ENCODE data around the gene CEP350.
"Not testable (repeated sequence)": the region's sequence is repeated elsewhere in the genome, so short reads cannot be mapped to it uniquely, and the experiment has no call there.

Gene CEP350

DNA sequence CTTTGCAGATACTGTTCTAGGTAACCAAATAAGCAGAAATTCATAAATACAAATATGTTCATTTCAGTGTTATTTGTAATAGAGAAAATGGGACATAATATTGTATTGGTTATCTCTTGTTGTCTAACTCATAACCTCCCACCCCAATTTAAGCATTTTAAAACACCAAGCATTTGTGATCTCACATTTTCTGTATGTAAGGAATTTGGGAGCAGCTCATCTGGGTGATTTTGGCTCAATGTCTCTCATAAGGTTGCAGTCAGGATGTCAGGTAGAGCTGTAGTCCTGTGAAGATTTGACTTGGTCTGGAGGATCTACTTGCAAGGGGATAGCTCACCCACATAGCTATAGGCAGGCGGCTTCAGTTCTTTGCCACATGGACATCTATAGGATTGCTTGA, 29.5 kb downstream of the CEP350 start:
- intact Hi-C loops (cut with DNase I) = no loop called here
- DNase-seq = no peak

DNA sequence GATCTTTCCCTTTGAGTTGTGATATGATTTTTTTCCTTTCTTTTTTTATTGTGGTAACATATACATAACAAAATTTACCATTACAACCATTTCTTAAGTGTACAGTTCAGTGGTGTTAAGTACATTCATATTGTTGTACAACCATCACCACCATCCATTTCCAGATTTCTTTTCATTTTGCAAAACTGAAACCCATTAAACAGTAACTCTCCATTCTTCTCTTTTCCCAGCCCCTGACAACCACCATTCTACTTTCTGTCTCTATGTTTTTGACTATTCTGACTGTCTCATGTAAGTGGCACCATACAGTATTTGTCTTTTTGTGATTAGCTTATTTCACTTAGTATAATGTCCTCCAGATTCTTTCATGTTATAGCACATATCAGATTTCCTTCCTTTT, 30.3 kb downstream of the CEP350 start:
- no peak for DNase-seq
- intact Hi-C loops (cut with DNase I) = no loop called here

DNA sequence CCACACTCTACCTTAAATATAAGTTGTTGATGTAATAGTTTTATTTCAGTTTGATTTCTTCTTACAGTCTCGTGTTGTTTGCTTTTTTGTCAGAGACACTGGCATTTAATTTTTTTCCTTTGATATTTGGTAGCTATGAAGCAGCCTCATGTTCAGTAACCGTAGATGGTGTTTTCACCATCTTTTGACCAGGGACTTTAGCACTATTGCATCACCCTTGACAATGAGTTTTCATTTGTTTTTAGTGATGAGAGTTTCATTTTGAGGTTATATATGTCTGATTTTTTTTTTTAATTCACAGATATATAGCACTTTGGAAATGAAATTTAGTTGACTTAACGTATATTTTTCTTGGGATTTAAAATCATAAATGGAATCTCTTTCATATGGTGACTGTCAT, 36.2 kb downstream of the CEP350 start:
- intact Hi-C loops (cut with DNase I) = no loop called here
- DNase-seq = no peak

DNA sequence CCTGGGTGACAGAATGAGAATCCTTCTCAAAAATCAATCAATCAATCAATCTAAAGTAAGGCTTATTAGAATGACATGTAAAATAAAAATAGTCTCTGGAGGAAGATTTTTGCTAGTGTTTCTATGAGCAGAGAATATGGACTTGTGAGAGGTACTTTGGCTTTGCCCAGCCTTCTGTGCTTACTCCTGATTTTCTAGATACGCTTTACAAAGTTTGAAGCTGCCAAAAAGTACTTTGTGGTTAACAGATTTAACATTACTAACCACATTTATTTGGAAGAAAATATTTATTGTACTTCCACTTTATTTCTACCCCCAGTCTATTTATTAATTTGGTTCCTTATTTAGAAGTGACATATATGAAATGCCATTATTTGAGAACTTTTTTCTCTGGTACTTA, 41.0 kb downstream of the CEP350 start:
- intact Hi-C loops (cut with DNase I) = no loop called here
- no peak for DNase-seq

DNA sequence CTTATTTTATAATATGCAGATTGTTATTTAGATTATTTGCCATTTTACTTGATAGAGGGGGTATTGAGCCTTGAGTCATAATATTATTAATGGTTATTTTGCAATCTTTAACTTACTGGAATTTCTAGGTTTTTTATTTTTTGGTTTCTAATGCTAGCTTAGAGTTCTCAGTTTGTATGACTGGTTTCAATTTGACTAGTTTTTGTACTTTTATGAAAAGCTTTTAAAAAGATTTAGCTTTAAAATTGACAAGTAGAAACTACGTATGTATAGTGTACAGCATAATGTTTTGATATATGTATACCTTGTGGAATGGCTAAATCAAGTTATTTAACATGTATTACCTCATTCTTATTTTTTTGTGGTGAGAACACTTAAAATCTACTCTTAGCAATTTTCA, 41.5 kb downstream of the CEP350 start:
- intact Hi-C loops (cut with DNase I) = no loop called here
- no peak for DNase-seq

DNA sequence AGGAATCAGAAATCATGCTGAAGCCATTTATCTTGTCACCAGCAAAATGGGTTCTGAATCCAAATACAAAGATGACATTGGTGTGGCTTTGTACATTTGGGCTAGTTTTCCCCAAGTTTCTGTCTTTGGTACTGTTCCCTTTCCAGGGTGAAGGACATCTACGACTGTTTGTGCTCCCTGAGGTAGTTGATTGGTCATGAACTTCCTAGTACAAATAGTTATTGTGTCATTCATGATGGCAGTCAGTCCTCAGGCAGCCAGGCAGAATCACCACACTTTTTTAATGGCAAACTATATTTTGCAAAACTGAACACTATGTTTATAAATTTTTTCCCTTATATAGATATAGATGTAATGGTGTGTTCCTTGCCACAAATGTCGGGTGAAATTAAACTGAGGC, 46.0 kb downstream of the CEP350 start:
- DNase-seq = no peak
- intact Hi-C loops (cut with DNase I) = no loop called here

DNA sequence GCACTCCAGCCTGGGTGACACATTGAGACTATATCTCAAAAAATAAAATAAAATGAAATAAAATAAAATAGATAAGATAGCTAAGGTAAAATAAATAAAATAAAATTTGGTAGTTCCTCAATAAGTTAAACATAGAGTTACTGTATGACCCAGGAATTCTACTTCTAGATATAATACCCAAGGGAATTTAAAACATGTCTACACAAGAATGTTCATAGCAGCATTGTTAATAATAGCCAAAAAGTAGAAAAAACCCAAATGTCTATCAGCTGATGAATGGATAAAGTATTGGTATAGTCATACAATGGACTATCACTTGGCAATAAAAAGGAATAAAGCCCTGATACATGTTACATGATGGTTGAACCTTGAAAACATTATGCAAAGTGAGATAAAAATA, 47.8 kb downstream of the CEP350 start:
- DNase-seq = no peak
- intact Hi-C loops (cut with DNase I) = no loop called here

DNA sequence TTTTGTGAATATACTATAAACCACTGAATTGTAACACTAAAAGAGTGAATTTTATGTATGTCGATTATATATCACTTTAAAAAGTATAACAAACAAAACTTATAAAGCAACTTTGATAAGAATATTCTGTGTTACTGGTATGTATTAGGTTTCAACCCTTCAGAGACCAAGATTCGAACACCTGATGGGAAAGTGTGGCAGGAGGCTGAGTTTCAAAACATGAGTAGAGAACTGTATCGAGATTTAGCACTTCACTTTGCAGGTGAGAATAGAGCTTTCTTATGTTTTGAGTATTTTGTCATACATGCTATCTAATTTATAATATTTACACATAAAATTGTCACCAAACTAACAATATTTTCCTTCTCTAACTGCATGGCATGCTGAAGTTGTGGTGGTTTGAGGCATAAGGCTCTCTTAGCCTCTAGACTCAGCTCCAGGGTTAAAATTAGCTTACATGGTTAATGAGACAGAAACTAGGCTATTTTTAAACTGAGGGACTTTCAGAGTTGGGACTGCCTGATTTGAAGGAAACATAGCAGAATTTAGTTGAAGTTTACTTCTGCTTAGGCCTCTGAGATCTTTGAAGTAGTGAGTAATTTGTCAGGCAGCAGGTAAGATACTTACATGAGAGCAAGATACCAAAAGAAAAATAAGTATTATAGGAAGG, 48.6 kb downstream of the CEP350 start:
- intact Hi-C loops (cut with DNase I) = no loop called here
- DNase-seq = no peak

DNA sequence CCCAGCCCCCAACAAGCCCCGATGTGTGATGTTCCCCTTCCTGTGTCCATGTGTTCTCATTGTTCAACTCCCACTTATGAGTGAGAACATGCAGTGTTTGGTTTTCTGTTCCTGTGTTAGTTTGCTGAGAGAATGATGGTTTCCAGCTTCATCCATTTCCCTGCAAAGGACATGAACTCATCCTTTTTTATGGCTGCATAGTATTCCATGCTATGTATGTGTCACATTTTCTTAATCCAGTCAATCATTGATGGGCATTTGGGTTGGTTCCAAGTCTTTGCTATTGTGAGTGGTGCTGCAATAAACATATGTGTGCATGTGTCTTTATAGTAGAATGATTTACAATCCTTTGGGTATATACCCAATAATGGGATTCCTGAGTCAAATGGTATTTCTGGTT, 52.2 kb downstream of the CEP350 start:
- DNase-seq; intact Hi-C loops (cut with DNase I): not testable (repeated sequence)

DNA sequence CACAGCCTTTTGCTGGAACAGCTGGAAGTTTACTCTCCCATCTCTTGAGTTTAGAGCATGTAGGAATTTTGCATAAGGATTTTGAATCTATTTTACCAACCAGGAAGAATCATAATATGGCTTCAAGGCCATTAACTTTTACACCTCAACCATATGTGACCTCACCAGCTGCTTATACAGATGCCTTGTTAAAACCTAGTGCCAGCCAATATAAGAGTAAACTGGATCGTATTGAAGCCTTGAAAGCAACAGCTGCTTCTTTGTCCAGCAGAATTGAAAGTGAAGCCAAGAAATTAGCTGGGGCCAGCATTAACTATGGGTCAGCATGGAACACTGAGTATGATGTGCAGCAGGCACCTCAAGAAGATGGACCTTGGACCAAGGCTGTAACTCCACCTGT, 65.4 kb downstream of the CEP350 start:
- intact Hi-C loops (cut with DNase I) = no loop called here
- DNase-seq = no peak

DNA sequence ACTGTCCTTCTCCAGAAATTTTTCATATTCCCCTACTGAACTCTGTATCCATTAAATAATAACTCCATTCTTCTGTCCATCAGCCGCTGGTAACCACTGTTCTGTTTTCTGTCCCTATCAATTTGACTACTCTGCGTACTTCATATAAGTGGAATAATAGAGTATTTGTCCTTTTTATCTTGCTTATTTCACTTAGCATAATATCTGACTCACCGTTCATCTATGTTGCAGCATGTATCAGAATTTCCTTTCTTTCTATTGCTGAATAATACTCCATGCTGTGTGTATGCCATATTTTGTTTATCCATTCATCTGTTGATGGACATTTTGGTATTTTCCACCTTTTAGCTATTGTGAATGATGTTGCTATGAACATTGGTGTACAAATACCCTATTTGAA, 71.9 kb downstream of the CEP350 start:
- intact Hi-C loops (cut with DNase I) = no loop called here
- DNase-seq = no peak

DNA sequence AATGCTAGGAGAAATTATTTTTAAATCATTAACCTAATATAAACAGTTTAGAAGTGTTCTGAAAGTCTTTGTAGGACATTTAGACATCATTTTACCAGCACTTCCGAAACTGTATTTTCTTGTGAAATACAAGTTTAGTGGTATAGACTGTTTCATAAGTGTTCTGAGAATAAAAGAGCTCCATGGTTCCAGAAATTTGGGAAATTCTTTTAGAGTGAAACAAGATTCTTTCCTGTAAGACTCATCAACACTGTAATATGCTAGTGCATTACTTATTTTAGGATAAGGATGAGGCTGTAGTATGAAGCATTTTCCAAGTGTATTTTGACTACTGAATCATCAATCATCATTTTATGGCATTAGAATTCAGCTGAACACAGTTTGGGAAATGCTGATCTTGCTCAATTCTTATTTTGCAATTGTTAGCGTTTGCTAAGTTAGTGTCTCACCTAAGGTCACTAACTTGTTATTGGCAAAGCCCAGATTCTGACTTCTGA, 73.4 kb downstream of the CEP350 start:
- DNase-seq = no peak
- intact Hi-C loops (cut with DNase I) = no loop called here

DNA sequence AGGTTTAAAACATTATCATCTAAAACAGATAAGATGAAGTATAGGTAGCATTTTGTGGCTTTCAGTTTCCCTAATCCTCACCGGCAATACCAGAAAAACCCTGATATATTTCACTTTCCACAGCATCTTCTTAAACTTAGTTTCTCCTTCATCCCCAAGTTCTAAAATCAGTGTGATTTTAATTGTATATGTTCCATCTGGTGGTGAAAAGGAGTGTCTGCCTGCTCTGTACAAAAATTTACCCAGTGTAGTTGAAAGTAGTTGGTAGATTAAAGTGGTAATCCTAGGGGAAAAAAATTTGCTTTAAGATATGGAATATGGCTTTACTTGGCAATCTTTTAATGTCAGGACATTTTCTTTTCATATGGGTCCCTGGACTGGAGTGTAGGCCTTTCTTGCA, 74.3 kb downstream of the CEP350 start:
- no peak for DNase-seq
- intact Hi-C loops (cut with DNase I) = no loop called here

DNA sequence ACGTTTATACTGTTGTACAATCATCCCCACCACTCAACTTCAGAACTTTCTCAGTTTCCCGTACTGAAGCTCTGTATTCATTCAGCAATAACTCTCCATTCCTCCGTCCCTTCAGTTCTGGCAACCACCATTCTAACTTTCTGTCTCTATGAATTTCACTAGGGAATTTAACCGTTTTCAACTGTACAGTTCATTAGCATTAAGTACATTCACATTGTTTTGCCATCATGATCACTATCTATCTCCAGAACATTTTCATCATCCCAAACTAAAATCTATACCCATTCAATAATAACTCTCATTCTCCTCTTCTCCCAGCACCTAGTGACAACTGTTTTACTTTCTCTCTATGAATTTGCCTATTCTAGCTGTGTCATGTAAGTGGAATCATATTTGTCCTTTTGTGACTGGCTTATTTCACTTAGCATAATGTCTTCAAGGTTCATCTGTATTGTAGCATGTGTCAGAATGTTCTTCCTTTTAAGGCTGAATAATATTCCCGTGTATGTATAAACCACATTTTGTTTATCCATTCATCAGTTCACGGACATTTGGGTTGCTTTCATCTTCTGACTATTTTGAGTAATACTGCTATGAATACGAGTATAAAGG, 75.0 kb downstream of the CEP350 start:
- intact Hi-C loops (cut with DNase I) = no loop called here
- no peak for DNase-seq

DNA sequence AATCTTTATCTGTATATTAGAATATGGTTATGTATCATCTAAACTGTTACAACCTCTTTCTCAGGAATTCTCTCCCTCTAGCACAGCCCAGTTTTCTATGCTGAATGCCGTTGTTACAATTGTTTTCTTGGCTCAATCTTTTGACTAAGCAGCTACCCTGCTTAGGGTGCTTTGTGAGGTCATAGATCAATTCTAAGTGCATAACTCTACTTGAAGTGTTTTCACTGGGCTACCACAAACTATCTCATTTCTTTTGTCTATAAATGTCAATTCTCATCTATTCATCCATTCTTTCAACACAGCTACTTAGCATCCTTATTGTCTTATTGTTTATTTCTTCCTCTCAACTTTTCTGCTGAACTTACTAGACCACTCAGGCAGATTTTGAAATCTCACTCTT, 77.1 kb downstream of the CEP350 start:
- DNase-seq = no peak
- intact Hi-C loops (cut with DNase I) = no loop called here

DNA sequence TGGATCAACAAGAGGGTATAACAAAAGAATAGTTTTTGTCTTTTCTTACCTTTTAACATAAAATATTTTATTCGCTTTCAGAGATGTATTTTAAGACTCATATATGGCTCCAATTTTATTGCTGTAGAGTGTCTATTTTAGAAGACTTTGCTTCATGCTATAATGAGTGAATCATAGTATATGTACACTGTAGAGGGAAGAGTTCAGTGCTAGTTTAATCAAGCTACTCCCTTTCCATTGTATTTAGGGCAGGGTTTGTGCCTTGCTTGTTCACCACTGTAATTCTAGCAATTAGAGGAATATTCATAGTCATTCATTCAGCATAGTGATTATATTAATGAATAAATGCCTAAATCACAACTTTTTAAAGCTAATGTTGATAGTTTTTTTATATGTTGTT, 78.8 kb downstream of the CEP350 start:
- intact Hi-C loops (cut with DNase I) = no loop called here
- DNase-seq = no peak

DNA sequence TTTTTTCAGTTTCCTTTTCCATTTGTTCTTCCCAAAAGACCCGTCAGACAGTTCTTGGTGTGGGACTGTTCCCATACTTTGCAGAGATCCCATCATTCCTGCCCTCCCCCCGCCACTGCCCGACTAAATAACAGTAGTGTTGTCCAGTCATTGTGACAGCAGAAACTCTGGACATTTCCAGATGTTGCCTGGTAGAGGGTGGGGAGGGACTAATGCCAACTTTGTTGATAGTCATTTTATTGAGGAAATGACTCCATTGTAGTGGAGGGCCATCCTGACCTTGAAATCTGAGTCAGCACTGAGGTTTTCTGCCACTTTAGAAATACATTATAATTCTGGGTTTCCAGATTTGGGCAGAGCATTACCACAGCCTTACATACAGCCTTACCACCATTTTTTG, 85.4 kb downstream of the CEP350 start:
- DNase-seq = peak in 4 of 10 donors; percentile 9 to 80 (median 34)
- intact Hi-C loops (cut with DNase I) = no loop called here

DNA sequence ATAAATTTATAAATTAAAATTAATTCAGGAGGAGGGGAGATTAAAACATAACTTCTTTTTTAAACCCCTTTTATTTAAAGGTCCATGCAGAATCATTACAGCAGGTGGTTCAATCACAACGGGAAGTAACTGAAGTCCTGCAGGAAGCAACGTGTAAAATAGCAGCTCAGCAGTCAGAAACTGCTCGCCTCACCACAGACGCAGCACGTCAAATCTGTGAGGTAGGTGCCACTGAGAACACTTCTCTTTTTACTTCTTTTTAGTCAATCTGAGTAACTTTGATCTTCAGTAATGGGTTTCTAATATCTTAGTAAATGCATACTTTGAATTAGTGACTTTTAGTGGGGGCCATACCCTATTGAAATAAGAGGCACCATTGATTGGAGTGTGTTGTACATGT, 87.0 kb downstream of the CEP350 start:
- no peak for DNase-seq
- intact Hi-C loops (cut with DNase I) = no loop called here

DNA sequence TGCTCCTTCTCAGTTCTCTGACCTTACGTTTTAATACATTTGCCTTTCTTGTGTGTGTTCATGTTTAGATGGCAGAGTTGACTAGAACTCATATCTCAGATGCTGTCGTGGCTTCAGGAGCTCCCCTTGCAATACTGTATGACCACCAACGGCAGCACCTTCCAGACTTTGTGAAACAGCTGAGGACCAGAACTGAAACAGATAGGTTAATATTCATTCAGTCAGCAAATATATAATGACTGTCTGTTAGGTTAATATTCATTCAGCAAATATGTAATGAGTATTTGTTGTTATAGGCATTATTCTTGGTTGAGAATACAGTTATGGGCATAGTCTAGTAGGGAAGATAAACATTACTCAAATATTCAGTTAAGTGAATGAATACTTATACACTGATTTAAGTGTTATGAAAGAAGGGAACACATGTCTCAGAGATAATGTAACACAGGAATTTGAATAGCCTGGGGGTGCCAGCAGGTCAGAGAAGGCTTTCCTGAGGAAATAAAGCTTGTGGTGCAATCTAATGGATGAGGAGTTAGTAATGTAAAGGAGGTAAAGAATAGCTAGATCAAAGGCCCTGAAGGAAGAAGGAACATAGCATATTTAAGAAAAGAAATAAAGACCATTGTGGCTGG, 88.5 kb downstream of the CEP350 start:
- intact Hi-C loops (cut with DNase I) = no loop called here
- no peak for DNase-seq

DNA sequence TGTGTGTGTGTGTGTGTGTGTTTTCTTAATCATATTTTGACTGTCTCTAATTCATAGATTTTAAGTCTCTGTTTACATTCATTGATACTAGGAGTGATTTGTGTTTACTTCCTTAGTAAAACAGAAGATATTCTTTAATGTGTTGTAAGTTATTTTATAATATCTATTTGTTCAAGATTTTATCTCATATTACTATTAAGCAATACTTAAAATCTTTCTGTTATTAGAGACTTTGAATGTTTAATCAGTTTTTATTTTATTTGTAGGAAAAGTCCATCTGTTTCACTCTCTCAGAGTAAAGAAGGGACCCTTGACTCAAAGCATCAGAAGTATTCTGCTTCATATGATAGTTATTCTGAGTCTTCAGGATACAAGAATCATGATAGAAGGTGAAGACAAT, 89.2 kb downstream of the CEP350 start:
- no peak for DNase-seq
- intact Hi-C loops (cut with DNase I) = no loop called here

DNA sequence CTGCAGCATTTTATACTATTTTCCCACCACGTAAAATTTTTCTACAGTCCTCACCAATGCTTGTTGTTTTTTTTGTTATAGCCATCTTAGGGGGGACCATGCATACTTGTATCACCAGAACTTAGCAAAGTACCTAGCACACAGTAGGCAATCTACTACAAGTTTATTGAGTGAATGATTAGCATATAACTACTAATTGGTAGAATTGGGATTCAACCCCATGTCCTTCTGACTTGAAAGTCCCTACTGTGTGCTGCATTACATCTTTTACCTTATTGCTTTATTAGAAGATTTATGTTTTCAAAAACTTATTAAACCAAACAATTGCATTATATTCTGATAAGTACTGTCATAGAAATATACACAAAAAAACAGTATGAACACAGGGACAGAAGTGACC, 92.1 kb downstream of the CEP350 start:
- DNase-seq = no peak
- intact Hi-C loops (cut with DNase I) = no loop called here

Measured in posterior cingulate gyrus (tissue), 11 donors.